Endothelial cell (in vitro differentiated cells): Measurements from ENCODE around the gene STAM. TPM values are rescaled to one million over a fixed set of nuclear protein-coding genes. Genes with fewer than 3 reads are reported as not detected.

Source experiments
- DNase-seq: peaks from one replicate; pipeline ENCODE4 v3.0.0; 2021; ENCODE audit warnings: low spot score
- H3K27ac Mint-ChIP-seq: one replicate; pipeline ENCODE4 v1.8.0; 2021; ENCODE audit warnings: mixed read lengths, inconsistent platforms; ENCODE audit not compliant: unreplicated experiment
- H3K27me3 Mint-ChIP-seq: one replicate; pipeline ENCODE4 v1.8.0; 2021; ENCODE audit warnings: mild to moderate bottlenecking, moderate library complexity, mixed read lengths, inconsistent platforms; ENCODE audit not compliant: unreplicated experiment
- H3K36me3 Mint-ChIP-seq: one replicate; pipeline ENCODE4 v1.8.0; 2021; ENCODE audit warnings: mild to moderate bottlenecking, low read depth, mixed read lengths, inconsistent platforms; ENCODE audit not compliant: unreplicated experiment
- H3K4me1 Mint-ChIP-seq: one replicate; pipeline ENCODE4 v1.8.0; 2021; ENCODE audit warnings: mild to moderate bottlenecking, mixed read lengths, inconsistent platforms; ENCODE audit not compliant: unreplicated experiment
- H3K4me3 Mint-ChIP-seq: one replicate; pipeline ENCODE4 v1.8.0; 2021; ENCODE audit warnings: mild to moderate bottlenecking, mixed read lengths, inconsistent platforms; ENCODE audit not compliant: unreplicated experiment
- H3K9me3 Mint-ChIP-seq: one replicate; pipeline ENCODE4 v1.8.0; 2021; ENCODE audit warnings: mixed read lengths, inconsistent platforms; ENCODE audit not compliant: unreplicated experiment
- CTCF ChIP-seq: fragments of 200-600 bp; sonication (generic); IDR thresholded peaks from one replicate; pipeline ENCODE4 v1.5.0; 2021; ENCODE audit warnings: antibody characterized with exemption; ENCODE audit not compliant: unreplicated experiment
- total RNA-seq: library from RNA; stranded (reverse); fragmentation: NEBNext Ultra II Directional; extraction: Animal tissue kit (Norgen Biotek cat#: 25700); gene quantifications from one replicate; pipeline ENCODE4 v1.2.1, GENCODE V29; 2021; ENCODE audit not compliant: unreplicated experiment

The STAM gene
- total RNA-seq, 1 donor from 2014 or later, result 22.0 TPM

GRCh38 chr10:17747883-17748550 is 104.1 kb downstream of the STAM start:
- no peaks in the 10 kb centered on the region for H3K36me3 Mint-ChIP-seq
- no peak for DNase-seq
- no peaks in the 10 kb centered on the region for H3K9me3 Mint-ChIP-seq
- no peak overlapping the region for H3K4me3 Mint-ChIP-seq
- no peak for TF ChIP-seq CTCF
- H3K27ac Mint-ChIP-seq, result no peak overlapping the region
- H3K27me3 Mint-ChIP-seq, result no peaks in the 10 kb centered on the region
- H3K4me1 Mint-ChIP-seq, result peaks cover 10% of the 10 kb centered on the region

GRCh38 chr10:17749890-17750289 is 105.9 kb downstream of the STAM start:
- no peaks in the 10 kb centered on the region for H3K36me3 Mint-ChIP-seq
- no peak overlapping the region for H3K27ac Mint-ChIP-seq
- no peak for DNase-seq
- no peaks in the 10 kb centered on the region for H3K27me3 Mint-ChIP-seq
- H3K9me3 Mint-ChIP-seq, result no peaks in the 10 kb centered on the region
- no peak for TF ChIP-seq CTCF
- H3K4me3 Mint-ChIP-seq, result no peak overlapping the region
- peaks cover 2% of the 10 kb centered on the region for H3K4me1 Mint-ChIP-seq

GRCh38 chr10:17751781-17752445 is 108.0 kb downstream of the STAM start, which contains the start of gene TMEM236:
TMEM236 (plus strand) TSS chr10:17752201; CDS start chr10:17752296, 95 bp downstream.
- no peak for TF ChIP-seq CTCF
- Mint-ChIP-seq H3K27me3 (no peaks in the 10 kb centered on the region), H3K9me3 (no peaks in the 10 kb centered on the region), H3K27ac (no peak within 1 kb of the TSS), H3K36me3 (no peaks in the 10 kb centered on the region), H3K4me1 (no peaks in the 10 kb centered on the region), H3K4me3 (no peak within 1 kb of the TSS)
- DNase-seq, result no peak

- no peaks in the 10 kb centered on the region for H3K27me3 Mint-ChIP-seq
- no peak for TF ChIP-seq CTCF
- H3K4me1 Mint-ChIP-seq, result peaks cover 8% of the 10 kb centered on the region
Measured at GRCh38 chr10:17756557-17757217, 112.7 kb downstream of the STAM start.

GRCh38 chr10:17758200-17758599 is 114.2 kb downstream of the STAM start:
- Mint-ChIP-seq H3K4me3 (no peak overlapping the region), H3K27me3 (peaks cover 3% of the 10 kb centered on the region), H3K27ac (no peak overlapping the region), H3K4me1 (peaks cover 10% of the 10 kb centered on the region), H3K9me3 (no peaks in the 10 kb centered on the region), H3K36me3 (peaks cover 4% of the 10 kb centered on the region)
- DNase-seq, result no peak
- no peak for TF ChIP-seq CTCF

More at GRCh38 chr10:17756557-17757217, 112.7 kb downstream of the STAM start:
- no peak for DNase-seq
- H3K9me3 Mint-ChIP-seq, result no peaks in the 10 kb centered on the region
- H3K4me3 Mint-ChIP-seq, result no peak overlapping the region
- H3K36me3 Mint-ChIP-seq, result peaks cover 4% of the 10 kb centered on the region
- no peak overlapping the region for H3K27ac Mint-ChIP-seq
